Fibroblast of pulmonary artery (primary cell): ENCODE data around the gene HS1BP3.

Experiments used
- DNase-seq: peaks from one replicate; pipeline ENCODE4 v3.0.0-alpha.2; 2010; ENCODE audit warnings: low read depth
- H3K4me3 ChIP-seq: replicated peaks from 2 replicates; pipeline ENCODE4 v1.5.1; 2011; ENCODE audit warnings: low read depth, mild to moderate bottlenecking, control low read depth, low read length, moderate library complexity
- TF ChIP-seq, protein P1 (sequence below): IDR thresholded peaks from 2 replicates; pipeline ENCODE4 v1.5.1; 2011; ENCODE audit warnings: mild to moderate bottlenecking, control low read depth, low read length, inconsistent platforms; ENCODE audit errors: missing control alignments

The HS1BP3 gene

DNA sequence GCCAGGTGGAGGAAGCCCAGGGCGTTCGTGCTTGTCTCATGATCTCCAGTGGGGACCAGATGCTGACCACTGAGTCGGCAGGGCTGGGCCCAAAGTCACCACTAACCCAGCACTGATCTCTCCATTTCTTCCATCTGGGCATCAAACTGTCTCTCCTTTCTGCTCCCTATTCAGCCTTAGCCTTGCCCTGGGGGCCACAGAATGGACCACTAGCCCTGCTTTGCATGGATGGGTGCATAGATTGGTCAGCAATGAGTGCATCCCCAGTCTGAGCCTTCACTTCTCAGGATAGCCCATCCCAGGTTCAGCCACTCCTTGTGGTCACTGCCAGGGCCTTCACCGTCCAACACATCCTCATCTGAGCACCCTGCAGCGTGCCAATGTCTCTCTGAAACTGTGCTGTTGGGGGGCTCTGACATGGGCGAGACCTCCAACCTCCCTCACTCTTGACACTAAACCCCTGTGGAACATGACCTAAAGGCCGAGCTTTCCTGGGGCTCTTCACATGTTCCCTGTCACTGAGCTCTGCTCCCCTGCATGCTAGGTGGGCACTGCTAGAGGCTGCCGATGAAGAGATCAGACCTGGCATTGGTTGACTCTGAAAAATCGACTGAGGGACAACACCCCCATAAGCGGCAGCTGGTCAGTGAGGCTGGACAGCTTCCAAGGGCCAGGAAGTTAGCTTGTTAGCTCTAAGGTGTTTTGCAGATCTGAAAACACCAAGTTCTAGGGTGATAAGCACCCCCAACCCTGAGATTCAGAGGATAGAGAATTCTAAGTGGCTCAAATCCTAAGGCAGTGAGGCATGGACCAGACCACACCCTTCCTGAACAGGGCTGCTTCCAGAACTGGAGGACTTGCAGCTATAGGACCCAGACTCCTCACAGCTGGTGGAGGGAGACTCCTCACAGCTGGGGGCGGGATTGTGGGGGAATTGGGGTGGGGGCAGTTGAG, 61.7 kb downstream of the HS1BP3 start:
- no peak overlapping the region for H3K4me3 ChIP-seq
- TF ChIP-seq, protein P1, sequence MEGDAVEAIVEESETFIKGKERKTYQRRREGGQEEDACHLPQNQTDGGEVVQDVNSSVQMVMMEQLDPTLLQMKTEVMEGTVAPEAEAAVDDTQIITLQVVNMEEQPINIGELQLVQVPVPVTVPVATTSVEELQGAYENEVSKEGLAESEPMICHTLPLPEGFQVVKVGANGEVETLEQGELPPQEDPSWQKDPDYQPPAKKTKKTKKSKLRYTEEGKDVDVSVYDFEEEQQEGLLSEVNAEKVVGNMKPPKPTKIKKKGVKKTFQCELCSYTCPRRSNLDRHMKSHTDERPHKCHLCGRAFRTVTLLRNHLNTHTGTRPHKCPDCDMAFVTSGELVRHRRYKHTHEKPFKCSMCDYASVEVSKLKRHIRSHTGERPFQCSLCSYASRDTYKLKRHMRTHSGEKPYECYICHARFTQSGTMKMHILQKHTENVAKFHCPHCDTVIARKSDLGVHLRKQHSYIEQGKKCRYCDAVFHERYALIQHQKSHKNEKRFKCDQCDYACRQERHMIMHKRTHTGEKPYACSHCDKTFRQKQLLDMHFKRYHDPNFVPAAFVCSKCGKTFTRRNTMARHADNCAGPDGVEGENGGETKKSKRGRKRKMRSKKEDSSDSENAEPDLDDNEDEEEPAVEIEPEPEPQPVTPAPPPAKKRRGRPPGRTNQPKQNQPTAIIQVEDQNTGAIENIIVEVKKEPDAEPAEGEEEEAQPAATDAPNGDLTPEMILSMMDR = no peak
- no peak for DNase-seq

DNA sequence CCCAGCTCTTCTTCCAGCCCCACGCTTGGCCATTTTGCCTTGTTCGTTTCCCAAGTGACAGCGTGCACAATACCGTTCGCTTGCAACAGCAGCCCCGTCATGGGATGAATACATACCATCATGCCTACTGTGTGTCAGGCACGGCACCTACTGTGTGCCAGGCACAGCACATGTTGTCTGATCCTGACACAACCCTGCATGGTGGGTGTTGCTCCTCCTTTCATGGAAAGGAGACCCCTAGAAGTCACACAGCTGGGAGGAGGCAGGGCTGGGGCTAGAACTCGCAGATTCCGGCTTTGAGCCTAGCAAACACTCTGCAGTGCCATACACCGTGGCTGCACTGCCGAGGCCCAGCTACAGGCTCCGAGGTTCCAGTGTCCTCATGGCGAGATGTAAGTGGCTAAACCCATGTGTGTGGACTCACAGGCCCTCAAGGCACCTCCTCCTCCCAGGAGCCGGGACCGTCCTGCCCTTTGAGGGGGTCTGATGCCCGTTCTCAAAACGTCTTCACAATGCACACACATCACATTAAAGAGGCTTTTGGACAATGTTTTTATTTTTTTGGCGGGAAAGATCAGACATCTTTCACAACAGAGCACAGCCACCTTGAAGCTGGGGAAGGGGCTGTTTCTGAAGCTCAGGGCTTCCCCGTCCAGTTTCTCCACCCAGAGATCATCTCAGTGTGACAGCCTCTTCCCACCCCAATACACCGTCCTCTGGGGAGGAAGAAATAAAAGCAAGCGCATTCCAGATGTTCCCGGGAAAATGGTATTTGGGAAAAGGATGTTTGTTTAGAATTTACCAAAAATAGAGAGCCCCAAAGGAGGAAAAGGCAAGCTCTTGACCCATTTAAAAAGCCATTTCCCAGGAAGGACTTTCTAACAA, 64.9 kb downstream of the HS1BP3 start:
- no peak for DNase-seq
- H3K4me3 ChIP-seq = no peak overlapping the region
- TF ChIP-seq, protein P1 = no peak

GRCh38 chr2:20585359-20585709, 65.6 kb downstream of the HS1BP3 start:
- no peak for DNase-seq
- TF ChIP-seq, protein P1 = no peak
- H3K4me3 ChIP-seq = no peak overlapping the region

- peak; percentile 96 for DNase-seq
- H3K4me3 ChIP-seq = no peak overlapping the region
- TF ChIP-seq, protein P1 = no peak
Measured at GRCh38 chr2:20584399-20585358, 66.2 kb downstream of the HS1BP3 start.

DNA sequence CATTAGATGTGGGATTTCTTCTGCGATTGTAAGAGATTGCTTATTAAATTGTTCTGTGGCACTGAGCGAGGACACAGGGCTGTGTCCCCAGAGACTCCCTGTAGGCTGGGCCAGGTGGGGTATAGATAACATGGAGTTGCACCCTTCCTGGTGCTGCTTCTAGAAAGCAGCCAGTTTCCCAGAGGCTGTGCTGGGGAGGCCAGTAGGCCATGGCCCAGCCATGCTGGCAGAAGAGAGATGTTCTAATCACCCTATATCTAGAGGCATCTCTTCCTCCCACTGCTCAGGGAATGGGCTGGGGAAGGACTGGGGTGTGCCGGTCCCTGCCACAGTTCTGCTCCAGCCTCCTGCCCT, 66.9 kb downstream of the HS1BP3 start:
- no peak for DNase-seq
- H3K4me3 ChIP-seq = no peak overlapping the region
- TF ChIP-seq, protein P1 = no peak

DNA sequence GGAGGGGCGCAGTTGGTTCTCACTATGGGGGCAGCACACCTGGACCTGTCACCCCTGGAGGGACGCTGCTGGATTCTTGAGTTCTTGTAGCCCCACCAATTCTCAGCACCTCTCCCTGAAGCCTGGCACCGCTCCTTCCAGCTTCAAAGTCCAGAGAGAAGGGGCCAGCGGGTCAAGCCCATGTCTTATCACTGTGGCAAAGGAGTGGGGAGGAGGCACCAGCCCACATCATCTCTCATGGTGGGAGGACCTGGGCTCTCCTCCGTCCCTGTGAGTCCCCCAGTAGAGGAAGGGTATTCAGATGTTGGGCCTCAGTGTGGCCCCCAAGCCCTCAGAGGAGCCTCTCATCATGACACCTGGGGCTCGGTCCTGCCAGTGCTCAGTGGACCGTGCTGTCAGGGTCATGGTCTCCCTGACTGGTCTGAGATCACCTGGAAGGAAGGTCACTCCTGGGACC, 67.4 kb downstream of the HS1BP3 start:
- H3K4me3 ChIP-seq = no peak overlapping the region
- DNase-seq = no peak
- TF ChIP-seq, protein P1 = no peak
